Left lobe of liver (tissue), 2 donors: Measurements from ENCODE around the gene HSP90B1. TPM values are rescaled to one million over a fixed set of nuclear protein-coding genes. Genes with fewer than 3 reads are reported as not detected.
A peak's percentile ranks its signal among the peaks of the same experiment; 100 is the strongest.

Experiments
- ATAC-seq: fragments of 200-7000 bp; cut with Tn5 transposase; one replicate; pipeline ENCODE4 v1.9.1; 2020; ENCODE audit warnings: mild to moderate bottlenecking, moderate library complexity
- DNase-seq: peaks from one replicate; pipeline ENCODE4 v3.0.0-alpha.2; 2020; ENCODE audit warnings: low spot score
- total RNA-seq: library from RNA; stranded (reverse); gene quantifications from one replicate; pipeline ENCODE4 v1.2.1, GENCODE V29; 2021
- donor health status: DM: no; HTN: no; CAD: no; lungs with moderate emphysema.
- donor health status: DM: no; HTN: yes; CAD: no.

Gene HSP90B1
- total RNA-seq, result 617 TPM

DNA sequence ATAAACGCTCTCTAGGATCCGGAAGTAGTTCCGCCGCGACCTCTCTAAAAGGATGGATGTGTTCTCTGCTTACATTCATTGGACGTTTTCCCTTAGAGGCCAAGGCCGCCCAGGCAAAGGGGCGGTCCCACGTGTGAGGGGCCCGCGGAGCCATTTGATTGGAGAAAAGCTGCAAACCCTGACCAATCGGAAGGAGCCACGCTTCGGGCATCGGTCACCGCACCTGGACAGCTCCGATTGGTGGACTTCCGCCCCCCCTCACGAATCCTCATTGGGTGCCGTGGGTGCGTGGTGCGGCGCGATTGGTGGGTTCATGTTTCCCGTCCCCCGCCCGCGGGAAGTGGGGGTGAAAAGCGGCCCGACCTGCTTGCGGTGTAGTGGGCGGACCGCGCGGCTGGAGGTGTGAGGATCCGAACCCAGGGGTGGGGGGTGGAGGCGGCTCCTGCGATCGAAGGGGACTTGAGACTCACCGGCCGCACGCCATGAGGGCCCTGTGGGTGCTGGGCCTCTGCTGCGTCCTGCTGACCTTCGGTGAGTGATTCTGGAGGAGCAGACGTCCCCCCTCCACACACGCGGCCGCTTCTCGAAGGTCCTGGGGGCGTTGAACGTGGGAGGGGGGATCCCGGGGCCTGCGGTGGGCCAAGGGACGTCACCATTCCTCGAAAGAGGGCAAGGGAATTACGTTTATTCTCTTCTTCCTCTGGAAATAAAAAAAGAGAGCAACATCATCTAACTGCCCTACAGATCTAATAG lies at the start of gene HSP90B1:
HSP90B1 (plus strand) TSS at position 377 of the 753 bp plus-strand sequence; CDS start at position 483, 106 bp downstream.
- DNase-seq (peak; percentile 100), ATAC-seq (peak; percentile 83)

DNA sequence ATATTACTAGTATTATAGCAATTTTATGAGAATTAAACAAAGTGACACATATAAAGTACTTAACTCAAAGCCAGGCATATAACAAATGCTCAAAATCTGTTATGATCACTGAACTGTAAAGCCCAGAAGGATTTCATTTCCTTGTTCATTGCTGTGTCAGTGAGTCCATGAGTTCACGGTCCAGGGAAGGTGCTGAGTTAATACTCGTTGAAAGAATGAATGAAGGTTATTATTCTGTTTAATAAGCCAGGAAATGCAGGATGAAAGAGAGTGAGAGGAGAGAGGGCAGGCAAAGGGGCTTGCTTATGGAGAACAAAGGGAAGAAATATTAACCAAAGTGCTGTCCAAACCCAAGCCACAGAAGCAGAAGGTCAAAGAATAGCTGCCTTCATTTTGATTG lies 48.9 kb upstream of the HSP90B1 start:
- no peak for ATAC-seq
- DNase-seq, result no peak

DNA sequence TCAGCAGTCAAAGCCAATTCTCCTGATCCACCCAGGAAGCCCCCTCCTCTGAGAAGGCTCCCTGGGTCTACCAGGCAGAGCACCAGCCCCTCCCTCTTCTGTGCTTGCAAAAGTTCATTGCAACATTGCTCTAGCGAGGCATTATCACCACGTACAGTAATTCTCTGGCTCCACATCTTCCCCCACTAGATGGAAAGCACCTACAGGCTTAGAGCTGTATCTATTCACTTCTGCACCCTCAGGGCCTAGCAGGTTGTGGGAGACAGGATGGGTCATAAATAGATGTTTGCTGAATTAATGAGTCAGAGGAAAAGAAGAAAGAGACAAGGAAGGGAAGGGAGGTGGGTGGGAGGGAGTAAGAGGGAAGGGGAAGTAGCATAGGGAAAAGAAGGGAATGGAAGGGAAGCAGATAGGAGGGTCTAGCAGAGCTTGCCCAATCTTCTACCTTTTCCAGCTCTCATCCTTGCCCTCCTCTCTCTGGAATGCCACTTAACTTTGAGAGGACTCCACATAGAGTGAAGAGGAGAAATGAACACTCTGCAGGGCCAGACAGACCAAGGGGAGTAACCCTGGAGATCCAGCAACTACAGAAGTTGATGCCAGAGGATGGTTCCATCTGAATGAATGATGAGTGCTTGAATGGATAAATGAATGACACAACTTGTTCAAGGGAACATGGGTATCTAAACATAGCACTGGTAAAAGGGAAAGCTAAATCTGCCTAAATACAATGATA lies 47.2 kb upstream of the HSP90B1 start:
- no peak for ATAC-seq

GRCh38 chr12:103883908-103884307 lies 46.3 kb upstream of the HSP90B1 start:
- ATAC-seq (no peak), DNase-seq (no peak)

More for the DNA sequence above, 47.2 kb upstream of the HSP90B1 start:
- no peak for DNase-seq

GRCh38 chr12:103884316-103884715 lies 45.9 kb upstream of the HSP90B1 start:
- DNase-seq, result no peak
- peak; percentile 47 for ATAC-seq

- ATAC-seq, result no peak
- no peak for DNase-seq
These were observed 43.9 kb upstream of the HSP90B1 start for GRCh38 chr12:103886195-103886797.

- ATAC-seq, result no peak
These were observed 42.5 kb upstream of the HSP90B1 start for GRCh38 chr12:103887738-103888137.

DNA sequence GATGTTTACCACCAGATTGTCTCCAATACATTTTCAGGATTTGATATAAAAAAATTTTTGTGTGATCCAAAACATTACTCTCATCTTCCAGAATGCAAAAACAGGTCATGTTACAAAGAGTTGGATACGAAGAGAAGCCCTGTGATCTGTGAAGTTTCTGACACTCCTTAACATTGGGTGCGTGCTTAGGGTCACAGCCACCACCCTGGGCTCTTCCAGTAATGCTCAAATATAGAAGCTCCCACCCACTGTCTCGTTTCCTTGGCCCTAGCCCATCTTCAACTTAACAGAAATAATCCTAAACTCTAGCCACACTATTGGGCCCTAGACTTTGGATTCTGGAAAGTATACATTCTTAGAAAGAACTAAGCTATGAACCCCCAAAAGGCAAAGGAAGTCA lies 32.9 kb upstream of the HSP90B1 start:
- no peak for ATAC-seq

More at GRCh38 chr12:103887738-103888137, 42.5 kb upstream of the HSP90B1 start:
- no peak for DNase-seq

GRCh38 chr12:103901518-103902173 lies 28.6 kb upstream of the HSP90B1 start:
- ATAC-seq, result no peak

More for the DNA sequence above, 32.9 kb upstream of the HSP90B1 start:
- no peak for DNase-seq

DNA sequence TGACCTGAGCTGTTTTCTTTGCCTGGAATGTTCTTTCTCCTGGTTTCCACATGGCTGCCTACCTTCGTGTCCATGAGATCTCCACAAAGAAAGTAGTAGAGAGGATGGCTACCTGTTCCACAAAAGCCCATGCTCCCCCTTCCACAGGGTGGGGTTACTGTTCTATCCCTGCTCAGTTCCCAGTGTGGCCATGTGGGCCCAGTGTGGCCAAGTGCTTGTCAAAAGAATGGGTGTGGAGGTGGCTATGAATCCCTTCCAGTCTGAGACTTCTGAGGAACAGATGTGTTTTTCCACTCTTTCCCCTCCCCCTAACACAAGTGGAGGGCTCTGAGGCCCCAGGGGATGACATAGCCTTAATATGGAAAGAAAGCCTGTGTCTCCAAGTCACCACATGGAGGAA lies 26.2 kb upstream of the HSP90B1 start:
- ATAC-seq, result no peak
- DNase-seq, result no peak

More at GRCh38 chr12:103901518-103902173, 28.6 kb upstream of the HSP90B1 start:
- DNase-seq, result no peak

GRCh38 chr12:103905730-103906349 lies 24.4 kb upstream of the HSP90B1 start:
- ATAC-seq (no peak), DNase-seq (no peak)

DNA sequence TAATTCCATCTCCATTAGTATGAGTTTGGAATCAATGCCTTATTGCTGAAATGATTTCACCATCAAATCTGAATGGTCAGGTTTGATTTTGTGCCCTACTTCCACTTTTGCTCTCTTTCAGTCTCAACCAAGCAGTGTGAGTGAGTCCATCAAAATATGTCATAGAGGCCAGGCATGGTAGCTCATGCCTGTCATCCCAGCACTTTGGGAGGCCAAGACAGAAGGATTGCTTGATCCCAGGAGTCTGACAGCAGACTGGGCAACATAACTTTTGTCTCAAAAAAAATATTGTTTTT lies 22.0 kb upstream of the HSP90B1 start:
- DNase-seq (no peak), ATAC-seq (no peak)

- DNase-seq, result no peak
- ATAC-seq, result no peak
These were observed 21.3 kb upstream of the HSP90B1 start for GRCh38 chr12:103908877-103909276.

DNA sequence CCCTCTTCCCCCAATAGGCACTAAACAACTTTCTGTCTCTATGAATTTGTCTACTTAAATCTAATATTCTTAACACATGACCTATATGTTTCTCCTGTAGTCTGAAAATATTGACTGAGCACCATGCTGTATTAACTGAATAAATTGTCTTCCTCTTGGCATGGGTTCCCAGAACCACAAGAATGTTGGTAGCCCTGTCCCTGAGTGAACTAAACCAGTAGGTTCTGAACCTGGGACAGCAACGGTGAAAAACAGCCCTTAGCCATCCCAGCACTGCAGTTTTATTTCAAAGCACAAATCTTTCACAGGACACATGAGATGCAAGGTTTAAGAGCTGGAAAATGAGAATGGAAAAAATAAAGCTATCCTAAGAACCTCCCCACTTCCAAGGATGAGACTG lies 20.4 kb upstream of the HSP90B1 start:
- ATAC-seq, result no peak
- no peak for DNase-seq

- no peak for DNase-seq
- ATAC-seq, result no peak
These were observed 18.1 kb upstream of the HSP90B1 start for GRCh38 chr12:103912069-103912468.

DNA sequence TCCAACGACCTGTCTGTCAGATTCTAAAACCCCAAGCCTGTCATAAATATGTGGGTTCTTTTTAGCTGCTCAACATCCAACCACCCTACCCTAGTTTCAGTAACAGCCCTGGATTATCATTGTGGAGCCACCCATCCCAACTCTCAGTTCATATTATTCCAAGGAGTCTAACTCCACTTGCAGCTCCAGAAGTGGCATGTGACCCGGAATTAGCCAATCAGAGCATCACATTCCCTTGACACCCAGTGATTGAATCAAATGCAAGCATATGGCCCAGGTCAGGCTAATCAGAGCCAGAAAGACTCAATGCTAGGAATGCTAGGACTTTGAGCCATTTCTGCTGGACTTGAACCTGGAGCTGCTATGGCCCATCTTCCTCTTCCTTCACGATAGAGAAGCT lies 17.1 kb upstream of the HSP90B1 start:
- no peak for ATAC-seq
- no peak for DNase-seq

DNA sequence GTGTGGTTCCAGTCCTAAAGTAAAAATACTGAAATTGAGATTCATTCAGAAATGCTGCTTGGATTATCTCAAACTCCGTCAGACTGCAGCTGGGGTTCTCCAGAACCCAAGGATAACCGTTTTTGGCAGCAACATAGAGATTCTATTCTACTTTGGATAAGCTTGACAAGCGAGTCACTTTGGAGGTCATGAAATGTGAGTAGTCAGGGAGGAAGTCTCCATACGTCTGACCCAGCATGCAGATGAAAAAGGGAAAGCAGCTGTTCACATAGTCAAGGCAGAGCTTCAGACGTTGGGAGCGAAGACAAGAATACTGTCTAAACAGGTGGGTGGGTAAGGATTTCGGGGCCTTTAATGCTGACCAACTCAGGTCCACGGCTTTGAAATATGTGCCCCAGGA lies 14.9 kb upstream of the HSP90B1 start:
- DNase-seq, result no peak
- no peak for ATAC-seq

DNA sequence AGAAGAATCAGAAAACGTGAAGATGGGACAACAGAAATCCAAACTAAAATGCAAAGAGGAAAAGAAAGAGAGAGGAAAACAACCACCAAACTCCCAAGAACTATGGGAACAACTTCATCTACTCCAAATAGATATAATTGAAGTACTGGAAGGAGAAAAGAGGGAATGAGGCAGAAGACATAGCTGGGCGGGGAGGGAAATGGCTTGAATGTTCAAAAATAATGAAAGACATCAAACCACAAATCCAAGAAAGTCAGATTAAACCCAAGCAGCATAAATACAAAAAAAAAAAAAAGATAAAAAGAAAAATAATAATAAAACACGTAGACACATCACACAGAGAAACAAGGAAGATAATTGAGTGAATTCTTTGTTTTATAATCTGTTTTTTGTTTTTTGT lies 12.3 kb upstream of the HSP90B1 start:
- DNase-seq (no peak), ATAC-seq (no peak)

DNA sequence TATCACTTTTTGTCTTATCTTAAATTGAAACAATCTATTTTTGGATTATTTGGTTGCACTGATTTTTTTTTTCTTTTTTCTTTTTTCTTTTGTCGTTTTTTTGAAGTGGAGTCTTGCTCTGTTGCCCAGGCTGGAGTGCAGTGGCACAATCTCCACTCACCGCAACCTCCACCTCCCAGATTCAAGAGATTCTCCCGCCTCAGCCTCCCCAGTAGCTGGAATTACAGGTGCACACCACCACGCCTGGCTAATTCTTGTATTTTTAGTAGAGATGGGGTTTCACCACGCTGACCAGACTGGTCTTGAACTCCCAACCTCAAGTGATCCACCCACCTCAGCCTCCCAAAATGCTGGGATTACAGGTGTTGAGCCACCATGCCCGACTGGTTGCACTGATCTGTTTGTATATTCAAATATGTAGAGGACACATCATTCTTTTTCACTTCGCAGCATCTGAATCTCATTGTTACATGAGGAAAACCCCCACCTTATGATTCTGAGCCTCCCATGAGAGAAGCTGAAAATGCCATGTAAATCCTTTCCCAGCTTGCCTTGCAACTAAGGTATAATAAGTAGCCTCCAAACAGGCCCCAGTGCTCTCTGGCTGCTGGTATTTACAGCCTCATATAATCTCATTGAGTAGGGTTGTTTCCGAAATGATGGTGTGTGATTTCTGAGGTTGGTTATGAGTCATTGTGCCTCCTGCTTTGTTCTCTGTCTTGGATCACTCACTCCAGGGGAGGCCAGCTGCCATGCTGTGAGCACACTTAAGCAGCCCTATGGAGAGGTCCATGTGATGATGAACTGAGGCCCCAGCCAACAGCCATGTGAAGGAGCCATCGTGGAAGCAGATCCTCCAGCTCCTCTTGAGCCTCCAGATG lies 5.2 kb upstream of the HSP90B1 start:
- no peak for DNase-seq
- no peak for ATAC-seq

DNA sequence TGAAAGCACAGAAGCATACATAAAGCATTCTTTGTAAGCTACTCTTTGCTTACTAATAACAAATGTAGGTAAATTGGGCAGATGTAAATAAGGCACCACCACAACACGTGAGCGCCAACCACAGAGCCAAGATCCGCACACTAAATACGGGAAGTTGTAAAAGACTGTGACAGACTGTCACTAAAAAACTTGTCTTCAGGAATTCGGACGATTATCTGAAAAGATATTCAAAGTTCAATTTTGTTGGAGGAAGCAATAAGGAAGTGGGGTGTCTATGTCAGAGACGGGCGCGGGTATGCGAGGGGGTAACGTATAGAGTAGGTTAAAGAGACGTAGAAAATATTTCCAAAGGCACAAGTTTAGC lies 1.5 kb upstream of the HSP90B1 start:
- DNase-seq (no peak), ATAC-seq (no peak)
